PFSK-1 (cell line): ENCODE measurements around the gene KCNC3.

ENCODE experiments used
- FOXP2 ChIP-seq: optimal IDR thresholded peaks from 2 replicates; pipeline ENCODE3; 2011; ENCODE audit warnings: borderline replicate concordance, control low read depth, inconsistent platforms; ENCODE audit not compliant: insufficient read depth; ENCODE audit errors: extremely low read length, extremely low read depth
- POLR2AphosphoS5 ChIP-seq: IDR thresholded peaks from 2 replicates; pipeline ENCODE4 v1.6.1; 2012; ENCODE audit warnings: low read depth, mild to moderate bottlenecking, control low read depth, low read length, moderate library complexity
- SIN3A ChIP-seq: IDR thresholded peaks from 2 replicates; pipeline ENCODE4 v1.6.1; 2012; ENCODE audit warnings: mild to moderate bottlenecking, low read length, moderate library complexity, borderline replicate concordance; ENCODE audit not compliant: insufficient read depth
- TAF1 ChIP-seq: IDR thresholded peaks from 2 replicates; pipeline ENCODE4 v1.6.1; 2012; ENCODE audit warnings: low read length, control low read depth, borderline replicate concordance; ENCODE audit not compliant: insufficient read depth
- TF ChIP-seq, protein P1 (sequence below), 2 experiments: IDR thresholded peaks; 2 replicates each; pipeline versions ENCODE4 v1.6.1 to v1.8.0; 2011 to 2012; ENCODE audit warnings: low read depth in 2 of 2, low read length in 2 of 2, control low read depth in 1 of 2, inconsistent platforms in 1 of 2, mild to moderate bottlenecking in 1 of 2, moderate library complexity in 1 of 2; ENCODE audit not compliant: insufficient read depth in 1 of 2

The KCNC3 gene

DNA sequence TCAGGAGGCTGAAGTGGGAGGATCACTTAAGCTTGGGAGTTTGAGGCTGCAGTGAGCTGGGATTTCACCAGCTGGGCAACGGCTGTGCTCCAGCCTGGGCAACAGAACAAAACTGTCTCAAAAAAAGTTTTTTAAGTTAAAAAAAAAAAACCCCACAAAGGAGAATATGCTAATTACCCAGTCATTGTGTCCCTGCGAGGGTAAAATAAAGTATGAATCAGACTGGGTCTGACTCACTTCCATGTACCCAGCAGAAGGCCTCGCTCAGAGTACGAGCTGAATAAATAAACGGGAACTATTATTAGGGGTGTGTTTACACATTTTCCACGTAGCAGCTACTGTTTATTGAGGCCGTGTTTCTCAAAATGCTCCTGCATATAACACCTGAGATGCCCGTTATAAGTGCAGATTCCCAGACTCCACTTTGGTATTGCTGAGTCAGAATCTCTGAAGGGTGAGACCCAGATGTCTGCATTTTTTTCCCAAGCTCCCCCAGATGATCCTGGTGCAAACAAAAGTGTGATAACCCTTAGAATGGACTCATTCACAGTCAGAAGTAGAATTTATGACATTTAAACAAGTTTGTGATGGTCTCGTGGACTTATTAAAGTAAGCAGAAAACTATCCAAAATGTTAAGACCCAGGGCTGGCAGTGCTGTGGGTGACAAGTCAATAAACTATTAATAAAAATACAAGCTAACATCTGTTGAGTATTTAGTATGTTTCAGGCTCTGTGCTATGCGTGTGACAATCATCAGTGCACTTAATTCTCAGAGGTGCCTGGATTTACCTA, 28.2 kb downstream of the KCNC3 start:
- TF ChIP-seq, protein P1, sequence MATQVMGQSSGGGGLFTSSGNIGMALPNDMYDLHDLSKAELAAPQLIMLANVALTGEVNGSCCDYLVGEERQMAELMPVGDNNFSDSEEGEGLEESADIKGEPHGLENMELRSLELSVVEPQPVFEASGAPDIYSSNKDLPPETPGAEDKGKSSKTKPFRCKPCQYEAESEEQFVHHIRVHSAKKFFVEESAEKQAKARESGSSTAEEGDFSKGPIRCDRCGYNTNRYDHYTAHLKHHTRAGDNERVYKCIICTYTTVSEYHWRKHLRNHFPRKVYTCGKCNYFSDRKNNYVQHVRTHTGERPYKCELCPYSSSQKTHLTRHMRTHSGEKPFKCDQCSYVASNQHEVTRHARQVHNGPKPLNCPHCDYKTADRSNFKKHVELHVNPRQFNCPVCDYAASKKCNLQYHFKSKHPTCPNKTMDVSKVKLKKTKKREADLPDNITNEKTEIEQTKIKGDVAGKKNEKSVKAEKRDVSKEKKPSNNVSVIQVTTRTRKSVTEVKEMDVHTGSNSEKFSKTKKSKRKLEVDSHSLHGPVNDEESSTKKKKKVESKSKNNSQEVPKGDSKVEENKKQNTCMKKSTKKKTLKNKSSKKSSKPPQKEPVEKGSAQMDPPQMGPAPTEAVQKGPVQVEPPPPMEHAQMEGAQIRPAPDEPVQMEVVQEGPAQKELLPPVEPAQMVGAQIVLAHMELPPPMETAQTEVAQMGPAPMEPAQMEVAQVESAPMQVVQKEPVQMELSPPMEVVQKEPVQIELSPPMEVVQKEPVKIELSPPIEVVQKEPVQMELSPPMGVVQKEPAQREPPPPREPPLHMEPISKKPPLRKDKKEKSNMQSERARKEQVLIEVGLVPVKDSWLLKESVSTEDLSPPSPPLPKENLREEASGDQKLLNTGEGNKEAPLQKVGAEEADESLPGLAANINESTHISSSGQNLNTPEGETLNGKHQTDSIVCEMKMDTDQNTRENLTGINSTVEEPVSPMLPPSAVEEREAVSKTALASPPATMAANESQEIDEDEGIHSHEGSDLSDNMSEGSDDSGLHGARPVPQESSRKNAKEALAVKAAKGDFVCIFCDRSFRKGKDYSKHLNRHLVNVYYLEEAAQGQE (IDR thresholded peaks at IDR 0.05; ENCODE audit: insufficient read depth in 1 of 2, low read depth in 2 of 2, low read length in 2 of 2) = no peak
- TF ChIP-seq TAF1 (no peak), SIN3A (no peak), FOXP2 (no peak), POLR2AphosphoS5 (no peak)

DNA sequence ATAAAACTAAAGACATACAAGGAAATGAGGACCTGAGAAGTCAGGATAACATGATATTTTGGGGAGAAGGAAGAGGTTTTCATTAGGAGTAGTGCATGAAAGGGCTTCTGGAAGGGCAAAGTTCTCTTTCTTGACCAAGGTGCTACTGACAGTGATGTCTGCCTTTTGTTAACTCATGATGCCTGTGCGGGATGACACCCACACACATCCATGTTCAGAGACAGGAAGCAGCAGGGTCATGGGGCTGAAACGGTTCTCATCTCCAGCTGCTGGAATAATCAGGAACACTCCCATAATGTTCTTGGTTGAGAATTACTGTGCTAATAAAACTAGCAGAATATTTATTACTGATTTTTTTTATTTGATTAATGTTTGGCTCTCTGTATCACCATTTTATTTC, 29.1 kb downstream of the KCNC3 start:
- no peak for TF ChIP-seq TAF1
- no peak for TF ChIP-seq POLR2AphosphoS5
- TF ChIP-seq FOXP2 = no peak
- TF ChIP-seq SIN3A = no peak
- TF ChIP-seq, protein P1 (IDR thresholded peaks at IDR 0.05; ENCODE audit: insufficient read depth in 1 of 2, low read depth in 2 of 2, low read length in 2 of 2) = no peak

DNA sequence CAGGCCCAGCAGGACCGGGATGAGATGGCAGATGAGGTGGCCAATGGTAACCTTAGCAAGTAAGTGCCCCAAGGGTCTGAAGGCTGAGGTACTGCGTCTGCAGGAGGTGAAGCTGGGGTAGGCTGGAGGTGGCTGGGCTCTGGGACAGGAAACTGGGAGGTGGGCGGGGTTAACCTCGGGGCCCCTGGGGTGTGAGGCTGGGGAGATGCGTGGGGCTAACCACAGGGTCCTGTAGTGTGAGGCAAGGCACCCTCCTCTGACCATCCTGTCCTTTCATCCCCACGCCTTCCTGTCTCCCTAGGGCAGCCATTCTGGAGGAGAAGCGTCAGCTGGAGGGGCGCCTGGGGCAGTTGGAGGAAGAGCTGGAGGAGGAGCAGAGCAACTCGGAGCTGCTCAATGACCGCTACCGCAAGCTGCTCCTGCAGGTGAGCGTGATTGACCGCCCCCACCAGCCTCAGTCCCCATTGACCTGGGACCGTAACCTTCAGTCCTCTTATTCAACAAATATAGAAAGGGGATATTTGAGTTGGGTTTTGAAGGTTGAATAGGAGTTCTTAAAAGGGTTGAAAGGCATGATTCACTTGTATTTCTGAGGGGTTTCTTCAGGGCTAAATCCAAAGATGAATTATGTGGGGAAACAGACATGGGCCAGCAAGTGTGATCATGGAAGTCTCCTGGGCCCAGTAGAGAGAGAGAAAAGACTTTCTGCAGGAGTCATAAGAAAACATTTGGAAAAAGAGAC, 35.7 kb downstream of the KCNC3 start:
- no peak for TF ChIP-seq SIN3A
- TF ChIP-seq, protein P1 (IDR thresholded peaks at IDR 0.05; ENCODE audit: insufficient read depth in 1 of 2, low read depth in 2 of 2, low read length in 2 of 2) = no peak
- TF ChIP-seq FOXP2 = no peak
- no peak for TF ChIP-seq TAF1
- TF ChIP-seq POLR2AphosphoS5 = no peak

DNA sequence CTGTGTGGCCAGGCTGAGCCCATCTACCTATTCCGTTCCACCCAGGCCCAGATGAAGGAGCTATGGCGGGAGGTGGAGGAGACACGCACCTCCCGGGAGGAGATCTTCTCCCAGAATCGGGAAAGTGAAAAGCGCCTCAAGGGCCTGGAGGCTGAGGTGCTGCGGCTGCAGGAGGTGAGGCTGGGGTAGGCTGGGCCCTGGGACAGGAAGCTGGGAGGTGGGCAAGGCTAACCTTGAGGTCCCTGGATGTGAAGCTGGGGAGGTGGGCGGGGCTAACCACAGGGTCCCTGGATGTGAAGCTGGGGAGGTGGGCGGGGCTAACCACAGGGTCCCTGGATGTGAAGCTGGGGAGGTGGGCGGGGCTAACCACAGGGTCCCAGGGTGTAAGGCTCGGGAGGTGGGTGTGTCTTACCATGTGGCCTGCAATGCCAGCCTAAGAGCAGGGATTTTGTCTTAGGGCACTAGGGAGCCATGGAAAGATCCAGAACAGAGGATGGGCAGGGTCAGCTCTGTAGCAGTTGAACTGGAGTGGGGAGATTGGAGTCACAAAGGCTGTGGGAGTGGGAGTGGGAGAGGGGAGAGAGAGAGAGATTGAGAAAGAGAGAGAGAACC, 36.9 kb downstream of the KCNC3 start:
- TF ChIP-seq TAF1 (no peak), POLR2AphosphoS5 (no peak), SIN3A (no peak), FOXP2 (no peak)
- TF ChIP-seq, protein P1 (IDR thresholded peaks at IDR 0.05; ENCODE audit: insufficient read depth in 1 of 2, low read depth in 2 of 2, low read length in 2 of 2) = no peak
